SK-N-SH (cell line): Measurements from ENCODE around the gene SMO. TPM values are rescaled to one million over a fixed set of nuclear protein-coding genes. Genes with fewer than 3 reads are reported as not detected.
"Not testable (repeated sequence)": the region's sequence is repeated elsewhere in the genome, so short reads cannot be mapped to it uniquely, and the experiment has no call there.

Experiments
- CTCF ChIA-PET: fragments of 300-600, 350-600 bp; formaldehyde crosslinking; extraction: SDS; loops from one replicate; lab custom pipeline; 2021; lab: Yijun Ruan, JAX
- POLR2A ChIA-PET: fragments of 350-600 bp; sonication (Branson Sonifier 250); formaldehyde crosslinking; extraction: SDS; loops from one replicate; lab custom pipeline; 2020; ENCODE audit warnings: antibody characterized with exemption, inconsistent platforms; lab: Yijun Ruan, JAX
- DNase-seq: peaks from one replicate; pipeline ENCODE4 v3.0.0; 2012
- H2AFZ ChIP-seq: fragments of 200-600 bp; sonication (generic); 2 replicates; pipeline ENCODE4 v1.8.1; 2016; ENCODE audit warnings: antibody characterized with exemption, mild to moderate bottlenecking, low read depth
- H3F3A ChIP-seq: fragments of 200-600 bp; sonication (generic); replicated peaks from 2 replicates; pipeline ENCODE3; 2016; ENCODE audit warnings: antibody characterized with exemption, mild to moderate bottlenecking; ENCODE audit not compliant: insufficient read depth
- H3K27ac ChIP-seq, 2 experiments: fragments of 200-500 bp in 1 of 2; fragments of 200-600 bp in 1 of 2; sonication (Bioruptor generic) in 1 of 2; sonication (generic), shearing (Covaris generic) in 1 of 2; 2 replicates each; pipeline versions ENCODE4 v1.5.1 to v1.6.1; 2014 to 2016; ENCODE audit warnings: low read depth in 2 of 2, inconsistent platforms in 1 of 2, low read length in 1 of 2, mild to moderate bottlenecking in 1 of 2, mixed read lengths in 1 of 2
- H3K27me3 ChIP-seq: fragments of 200-600 bp; sonication (generic), shearing (Covaris generic); 2 replicates; pipeline ENCODE4 v1.6.1; 2016; ENCODE audit warnings: mixed run types; ENCODE audit not compliant: insufficient read depth
- H3K36me3 ChIP-seq, 2 experiments: fragments of 200-500 bp in 1 of 2; fragments of 200-600 bp in 1 of 2; sonication (Bioruptor generic) in 1 of 2; sonication (generic) in 1 of 2; replicated peaks in 1 of 2; 2 replicates each; pipeline versions ENCODE3 to v1.5.1; 2014 to 2016; ENCODE audit warnings: low read length in 1 of 2, mild to moderate bottlenecking in 1 of 2; ENCODE audit not compliant: insufficient read depth in 2 of 2, control insufficient read depth in 1 of 2
- H3K4me1 ChIP-seq, 2 experiments: fragments of 200-500 bp in 1 of 2; fragments of 200-600 bp in 1 of 2; sonication (Bioruptor generic) in 1 of 2; sonication (generic), shearing (Covaris generic) in 1 of 2; 2 replicates each; pipeline versions ENCODE4 v1.5.1 to v1.6.1; 2014 to 2016; ENCODE audit warnings: low read depth in 1 of 2, low read length in 1 of 2, mixed run types in 1 of 2; ENCODE audit not compliant: insufficient read depth in 2 of 2, control insufficient read depth in 1 of 2
- H3K4me2 ChIP-seq: fragments of 200-600 bp; sonication (generic), shearing (Covaris generic); 2 replicates; pipeline ENCODE4 v1.6.1; 2017; ENCODE audit warnings: mixed run types
- H3K4me3 ChIP-seq, 2 experiments: fragments of 200-500 bp in 1 of 2; fragments of 200-600 bp in 1 of 2; sonication (Bioruptor generic) in 1 of 2; sonication (generic), shearing (Covaris generic) in 1 of 2; 2 replicates each; pipeline versions ENCODE4 v1.5.1 to v1.8.1; 2014 to 2016; ENCODE audit warnings: low read depth in 2 of 2, inconsistent platforms in 1 of 2, low read length in 1 of 2, mild to moderate bottlenecking in 1 of 2, mixed read lengths in 1 of 2, moderate library complexity in 1 of 2
- H3K79me2 ChIP-seq: fragments of 200-600 bp; sonication (generic); 2 replicates; pipeline ENCODE4 v1.8.1; 2017; ENCODE audit warnings: mild to moderate bottlenecking; ENCODE audit not compliant: insufficient read depth
- H3K9ac ChIP-seq: fragments of 200-600 bp; sonication (generic); 2 replicates; pipeline ENCODE4 v1.6.1; 2017; ENCODE audit warnings: mixed run types
- H3K9me2 ChIP-seq: fragments of 200-600 bp; sonication (generic); 2 replicates; pipeline ENCODE4 v1.6.1; 2017; ENCODE audit warnings: mixed run types
- H3K9me3 ChIP-seq: fragments of 200-600 bp; sonication (generic); 2 replicates; pipeline ENCODE4 v1.6.1; 2017; ENCODE audit warnings: mixed run types, mild to moderate bottlenecking, moderate library complexity
- H4K20me1 ChIP-seq: fragments of 200-600 bp; sonication (generic); 2 replicates; pipeline ENCODE4 v1.6.1; 2017; ENCODE audit warnings: mild to moderate bottlenecking, mixed run types; ENCODE audit not compliant: insufficient read depth
- EP300 ChIP-seq, 2 experiments: IDR thresholded peaks; 2 replicates each; pipeline versions ENCODE4 v1.4.0 to v1.6.1; 2012; ENCODE audit warnings: borderline replicate concordance in 1 of 2, low read depth in 1 of 2, low read length in 1 of 2
- FOXJ3 ChIP-seq: sonication (generic); formaldehyde crosslinking; IDR thresholded peaks from 2 replicates; pipeline ENCODE4 v1.5.1; 2020; ENCODE audit warnings: mild to moderate bottlenecking, missing genetic modification reagents
- GABPA ChIP-seq: IDR thresholded peaks from 2 replicates; pipeline ENCODE4 v1.4.0; 2012; ENCODE audit warnings: low read depth, mild to moderate bottlenecking
- JUND ChIP-seq: IDR thresholded peaks from 2 replicates; pipeline ENCODE4 v1.4.0; 2012
- NRF1 ChIP-seq: IDR thresholded peaks from 2 replicates; pipeline ENCODE4 v1.6.1; 2012; ENCODE audit warnings: low read depth, mild to moderate bottlenecking, low read length
- POLR2AphosphoS5 ChIP-seq: IDR thresholded peaks from 2 replicates; pipeline ENCODE4 v1.6.1; 2012; ENCODE audit warnings: low read depth, low read length
- RXRA ChIP-seq: IDR thresholded peaks from 2 replicates; pipeline ENCODE4 v1.4.0; 2012; ENCODE audit warnings: low read depth, mild to moderate bottlenecking, borderline replicate concordance
- SIN3A ChIP-seq: IDR thresholded peaks from 2 replicates; pipeline ENCODE4 v1.6.1; 2012; ENCODE audit warnings: low read depth, mild to moderate bottlenecking, low read length, moderate library complexity, borderline replicate concordance
- SMC3 ChIP-seq: IDR thresholded peaks from 2 replicates; pipeline ENCODE4 v1.6.1; 2012; ENCODE audit warnings: low read depth, low read length, improper control_type of control experiment
- TAF1 ChIP-seq: IDR thresholded peaks from 2 replicates; pipeline ENCODE4 v1.6.1; 2012; ENCODE audit warnings: low read depth, mild to moderate bottlenecking, low read length, moderate library complexity, borderline replicate concordance
- TCF12 ChIP-seq: IDR thresholded peaks from 2 replicates; pipeline ENCODE4 v1.4.0; 2012
- TEAD4 ChIP-seq: IDR thresholded peaks from 2 replicates; pipeline ENCODE4 v1.4.0; 2012; ENCODE audit warnings: mild to moderate bottlenecking, borderline replicate concordance; ENCODE audit not compliant: insufficient read depth
- WGBS: methylation state at CpG from one replicate; pipeline ENCODE4 v1.1.6; 2017; ENCODE audit warnings: low lambda C conversion rate; 5-methylcytosine and 5-hydroxymethylcytosine counted together
- polyA plus RNA-seq, 3 experiments: library from polyadenylated mRNA; depleted of rRNA; stranded (reverse); fragments of >200 nt; gene quantifications; 2 replicates each; pipeline ENCODE4 v1.2.3, GENCODE V29; 2012
- TF ChIP-seq, protein P1 (sequence below): IDR thresholded peaks from 2 replicates; pipeline ENCODE4 v1.4.0; 2012; ENCODE audit warnings: low read depth, borderline replicate concordance
- TF ChIP-seq, protein P2 (sequence below): IDR thresholded peaks from 2 replicates; pipeline ENCODE4 v1.4.0; 2012; ENCODE audit warnings: low read depth, borderline replicate concordance
- TF ChIP-seq, protein P3 (sequence below): fragments of 150-350 bp; IDR thresholded peaks from 2 replicates; pipeline ENCODE4 v1.6.1; 2016; ENCODE audit warnings: mild to moderate bottlenecking, low read depth, low read length
- TF ChIP-seq, protein P4 (sequence below): fragments of 150-350 bp; IDR thresholded peaks from 2 replicates; pipeline ENCODE4 v1.6.1; 2017; ENCODE audit warnings: antibody characterized with exemption, low read length, low read depth, borderline replicate concordance

The SMO gene
- polyA plus RNA-seq, 1 of the 3 experiments (the other 2 are of a cell fraction) = 37.0 TPM

- Histone ChIP-seq H2AFZ (no peak overlapping the region), H3K9ac (no peak overlapping the region), H3K79me2 (no peaks in the 10 kb centered on the region), H3K4me2 (no peak overlapping the region), H4K20me1 (no peaks in the 10 kb centered on the region), H3F3A (no peaks in the 10 kb centered on the region), H3K36me3 (no peaks in the 10 kb centered on the region), H3K4me1 (no peaks in the 10 kb centered on the region), H3K27ac (no peak overlapping the region), H3K9me2 (no peaks in the 10 kb centered on the region), H3K27me3 (no peaks in the 10 kb centered on the region), H3K4me3 (no peak overlapping the region), H3K9me3 (no peaks in the 10 kb centered on the region)
- CTCF ChIA-PET = interaction anchor here (0.8 to 15.6 kb wide), 4 partner anchors 39 to 128 kb away, joined by 3 to 385 read pairs (median 8); no protein-coding TSS in a partner anchor
- WGBS = 92% methylated on average over 11 of the region's 11 CpGs
- TF ChIP-seq, protein P1, sequence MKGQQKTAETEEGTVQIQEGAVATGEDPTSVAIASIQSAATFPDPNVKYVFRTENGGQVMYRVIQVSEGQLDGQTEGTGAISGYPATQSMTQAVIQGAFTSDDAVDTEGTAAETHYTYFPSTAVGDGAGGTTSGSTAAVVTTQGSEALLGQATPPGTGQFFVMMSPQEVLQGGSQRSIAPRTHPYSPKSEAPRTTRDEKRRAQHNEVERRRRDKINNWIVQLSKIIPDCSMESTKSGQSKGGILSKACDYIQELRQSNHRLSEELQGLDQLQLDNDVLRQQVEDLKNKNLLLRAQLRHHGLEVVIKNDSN = no peak
- TF ChIP-seq TEAD4 (no peak), GABPA (no peak), FOXJ3 (no peak), NRF1 (no peak), SMC3 (no peak), POLR2AphosphoS5 (no peak), TCF12 (no peak), TAF1 (no peak), JUND (no peak), RXRA (no peak), EP300 (IDR thresholded peaks at IDR 0.05; ENCODE audit: borderline replicate concordance in 1 of 2, low read depth in 1 of 2, low read length in 1 of 2) (no peak), SIN3A (no peak)
- TF ChIP-seq, protein P2, sequence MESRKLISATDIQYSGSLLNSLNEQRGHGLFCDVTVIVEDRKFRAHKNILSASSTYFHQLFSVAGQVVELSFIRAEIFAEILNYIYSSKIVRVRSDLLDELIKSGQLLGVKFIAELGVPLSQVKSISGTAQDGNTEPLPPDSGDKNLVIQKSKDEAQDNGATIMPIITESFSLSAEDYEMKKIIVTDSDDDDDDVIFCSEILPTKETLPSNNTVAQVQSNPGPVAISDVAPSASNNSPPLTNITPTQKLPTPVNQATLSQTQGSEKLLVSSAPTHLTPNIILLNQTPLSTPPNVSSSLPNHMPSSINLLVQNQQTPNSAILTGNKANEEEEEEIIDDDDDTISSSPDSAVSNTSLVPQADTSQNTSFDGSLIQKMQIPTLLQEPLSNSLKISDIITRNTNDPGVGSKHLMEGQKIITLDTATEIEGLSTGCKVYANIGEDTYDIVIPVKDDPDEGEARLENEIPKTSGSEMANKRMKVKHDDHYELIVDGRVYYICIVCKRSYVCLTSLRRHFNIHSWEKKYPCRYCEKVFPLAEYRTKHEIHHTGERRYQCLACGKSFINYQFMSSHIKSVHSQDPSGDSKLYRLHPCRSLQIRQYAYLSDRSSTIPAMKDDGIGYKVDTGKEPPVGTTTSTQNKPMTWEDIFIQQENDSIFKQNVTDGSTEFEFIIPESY = no peak
- TF ChIP-seq, protein P3, sequence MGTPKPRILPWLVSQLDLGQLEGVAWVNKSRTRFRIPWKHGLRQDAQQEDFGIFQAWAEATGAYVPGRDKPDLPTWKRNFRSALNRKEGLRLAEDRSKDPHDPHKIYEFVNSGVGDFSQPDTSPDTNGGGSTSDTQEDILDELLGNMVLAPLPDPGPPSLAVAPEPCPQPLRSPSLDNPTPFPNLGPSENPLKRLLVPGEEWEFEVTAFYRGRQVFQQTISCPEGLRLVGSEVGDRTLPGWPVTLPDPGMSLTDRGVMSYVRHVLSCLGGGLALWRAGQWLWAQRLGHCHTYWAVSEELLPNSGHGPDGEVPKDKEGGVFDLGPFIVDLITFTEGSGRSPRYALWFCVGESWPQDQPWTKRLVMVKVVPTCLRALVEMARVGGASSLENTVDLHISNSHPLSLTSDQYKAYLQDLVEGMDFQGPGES = no peak
- TF ChIP-seq, protein P4, sequence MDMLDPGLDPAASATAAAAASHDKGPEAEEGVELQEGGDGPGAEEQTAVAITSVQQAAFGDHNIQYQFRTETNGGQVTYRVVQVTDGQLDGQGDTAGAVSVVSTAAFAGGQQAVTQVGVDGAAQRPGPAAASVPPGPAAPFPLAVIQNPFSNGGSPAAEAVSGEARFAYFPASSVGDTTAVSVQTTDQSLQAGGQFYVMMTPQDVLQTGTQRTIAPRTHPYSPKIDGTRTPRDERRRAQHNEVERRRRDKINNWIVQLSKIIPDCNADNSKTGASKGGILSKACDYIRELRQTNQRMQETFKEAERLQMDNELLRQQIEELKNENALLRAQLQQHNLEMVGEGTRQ = no peak
- DNase-seq = no peak
- POLR2A ChIA-PET = no interaction called here
These were observed 17.9 kb upstream of the SMO start for GRCh38 chr7:129170441-129171021.

- CTCF ChIA-PET = interaction anchor here (3.0 kb wide), 1 partner anchor 10 kb away, joined by 28 read pairs; no protein-coding TSS in a partner anchor
- DNase-seq, H3F3A ChIP-seq, H3K9ac ChIP-seq, H3K79me2 ChIP-seq, H4K20me1 ChIP-seq, H3K4me1 ChIP-seq, POLR2A ChIA-PET, H3K4me2 ChIP-seq, H3K27me3 ChIP-seq, H2AFZ ChIP-seq, H3K4me3 ChIP-seq, H3K9me2 ChIP-seq, H3K27ac ChIP-seq, H3K36me3 ChIP-seq, H3K9me3 ChIP-seq: not testable (repeated sequence)
- 82% methylated on average over 7 of the region's 7 CpGs for WGBS
These were observed 14.6 kb upstream of the SMO start for GRCh38 chr7:129173861-129174260.
